Measurements from ENCODE around the gene DSTN. TPM values are rescaled to one million over a fixed set of nuclear protein-coding genes. Genes with fewer than 3 reads are reported as not detected.

Gene DSTN
- total RNA-seq, 1 experiment from 2014 or later, result 202 TPM

- ATAC-seq (0 out of 2 replicates have a peak, but pooled peaks have one; percentile 41), DNase-seq (ENCODE audit: low read depth, low spot score) (no peak)
- Histone ChIP-seq H3K9me2 (ENCODE audit: insufficient read depth) (no peaks in the 10 kb centered on the region), H2AFZ (ENCODE audit: low read depth, low read length, poor library complexity, severe bottlenecking) (no peak overlapping the region), H3K9ac (ENCODE audit: low read length) (no peak overlapping the region), H3K27ac (ENCODE audit: low read depth, low read length) (no peak overlapping the region), H3K9me3 (ENCODE audit: control insufficient read depth in 1 of 2, insufficient read depth in 1 of 2, low read depth in 1 of 2, low read length in 2 of 2) (no peaks in the 10 kb centered on the region), H3K27me3 (ENCODE audit: insufficient read depth, low read length) (no peaks in the 10 kb centered on the region), H3K79me2 (ENCODE audit: insufficient read depth, low read length) (no peaks in the 10 kb centered on the region), H3K36me3 (ENCODE audit: control insufficient read depth in 1 of 2, insufficient read depth in 2 of 2, low read length in 2 of 2) (peaks cover 23 to 27% of the 10 kb centered on the region in 2 experiments; a peak in 3 of 4 replicates), H3K4me3 (replicated peaks in 1 of 2; ENCODE audit: low read depth in 1 of 2, low read length in 2 of 2) (no peak overlapping the region), H3K4me1 (ENCODE audit: control insufficient read depth in 1 of 2, insufficient read depth in 2 of 2, low read length in 2 of 2) (no peaks in the 10 kb centered on the region), H3K4me2 (ENCODE audit: low read length) (no peak overlapping the region), H4K20me1 (ENCODE audit: insufficient read depth) (no peaks in the 10 kb centered on the region)
- intact Hi-C loops (cut with micrococcal nuclease), result no loop called here
- RAD21 ChIA-PET (ENCODE audit: low non-redundant PET in 1 of 2, low total read pairs in 2 of 2, uncharacterized antibody in 2 of 2, unreplicated experiment in 2 of 2), result no interaction called here
- POLR2A ChIA-PET, result no interaction called here
- TF ChIP-seq EGR1 (IDR thresholded peaks at IDR 0.05; ENCODE audit: low read depth) (no peak), ZBTB33 (IDR thresholded peaks at IDR 0.05; ENCODE audit: extremely low read depth, insufficient replicate concordance, low read length) (no peak), SIN3A (IDR thresholded peaks at IDR 0.05; ENCODE audit: low read depth) (no peak), JUND (IDR thresholded peaks at IDR 0.05) (no peak), SP1 (IDR thresholded peaks at IDR 0.05; ENCODE audit: low read depth) (no peak), CTCF (IDR thresholded peaks at IDR 0.05 in 2 of 3, conservative IDR thresholded peaks at IDR 0.05 in 1 of 3; ENCODE audit: borderline replicate concordance in 1 of 3, insufficient read depth in 1 of 3, low read depth in 2 of 3, low read length in 2 of 3) (no peak), TCF7L2 (IDR thresholded peaks at IDR 0.05; ENCODE audit: borderline replicate concordance, extremely low read depth, insufficient read depth, insufficient read length) (no peak), EZH2 (IDR thresholded peaks at IDR 0.05) (no peak), ZFX (IDR thresholded peaks at IDR 0.05) (no peak), ELF1 (IDR thresholded peaks at IDR 0.05; ENCODE audit: borderline replicate concordance, low read depth) (no peak), MAX (IDR thresholded peaks at IDR 0.05) (no peak), RAD21 (IDR thresholded peaks at IDR 0.05; ENCODE audit: low read depth) (no peak), ZNF274 (IDR thresholded peaks at IDR 0.05; ENCODE audit: low read depth, low read length) (no peak), ATF3 (IDR thresholded peaks at IDR 0.05) (no peak), REST (IDR thresholded peaks at IDR 0.05; ENCODE audit: low read depth) (no peak), EZH2phosphoT487 (IDR thresholded peaks at IDR 0.05; ENCODE audit: borderline replicate concordance) (no peak), FOSL1 (IDR thresholded peaks at IDR 0.05; ENCODE audit: low read depth) (no peak), CEBPB (IDR thresholded peaks at IDR 0.05; ENCODE audit: low read depth) (no peak), SRF (IDR thresholded peaks at IDR 0.05; ENCODE audit: low read depth) (no peak), POLR2A (IDR thresholded peaks at IDR 0.05; ENCODE audit: borderline replicate concordance, extremely low read depth, insufficient read depth, insufficient read length) (no peak)
- CTCF ChIA-PET, result interaction anchor here (1.4 kb wide), 1 partner anchor 307 kb away, joined by 3 read pairs; no protein-coding TSS in a partner anchor
- no TSS peak for BruUV-seq (replicated peaks)
Measured at GRCh38 chr20:17631576-17632319, 61.9 kb downstream of the DSTN start.
